ENCODE measurements around the gene LCE3A. TPM values are rescaled to one million over a fixed set of nuclear protein-coding genes. Genes with fewer than 3 reads are reported as not detected.

LCE3A gene
- total RNA-seq, 1 experiment from 2014 or later: not detected

- no peaks in the 10 kb centered on the region for H3K4me1 ChIP-seq (ENCODE audit: insufficient read depth, low read length, poor library complexity, severe bottlenecking)
- no peak within 1 kb of the TSS for H3K4me3 ChIP-seq (ENCODE audit: low read depth, low read length, poor library complexity, severe bottlenecking)
- no peaks in the 10 kb centered on the region for H3K27me3 ChIP-seq (replicated peaks; ENCODE audit: insufficient read depth, low read depth, low read length, poor library complexity)
- no peaks in the 10 kb centered on the region for H3K36me3 ChIP-seq (ENCODE audit: insufficient read depth, low read length, poor library complexity, severe bottlenecking)
- intact Hi-C loops (cut with micrococcal nuclease; ENCODE audit: unreplicated experiment): no loop called here
- POLR2A ChIA-PET (ENCODE audit: low non-redundant PET): no interaction called here
- no TSS peak for BruUV-seq (replicated peaks)
- TF ChIP-seq EZH2 (IDR thresholded peaks at IDR 0.05; ENCODE audit: borderline replicate concordance, low read depth, low read length, poor library complexity, severe bottlenecking) (no peak), CTCF (conservative IDR thresholded peaks at IDR 0.05; ENCODE audit: low read depth, low read length) (no peak)
- CTCF ChIA-PET: no interaction called here
- DNase-seq (ENCODE audit: low spot score): no peak
- H3K27ac ChIP-seq (ENCODE audit: low read depth, low read length, poor library complexity, severe bottlenecking): no peak within 1 kb of the TSS
- H3K9me3 ChIP-seq (ENCODE audit: low read depth, low read length, poor library complexity, severe bottlenecking): peaks cover 2% of the 10 kb centered on the region
These were observed 9.4 kb downstream of the LCE3A start, which contains the start of gene LCE3B for GRCh38 chr1:152613511-152613910. LCE3B (plus strand) TSS chr1:152613811; CDS start chr1:152613811, 0 bp downstream.

- no peaks in the 10 kb centered on the region for H3K36me3 ChIP-seq (ENCODE audit: insufficient read depth, low read length, poor library complexity, severe bottlenecking)
- CTCF ChIA-PET: no interaction called here
- no TSS peak for BruUV-seq (replicated peaks)
- no peaks in the 10 kb centered on the region for H3K27me3 ChIP-seq (replicated peaks; ENCODE audit: insufficient read depth, low read depth, low read length, poor library complexity)
- no peak for DNase-seq (ENCODE audit: low spot score)
- no peak within 1 kb of the TSS for H3K4me3 ChIP-seq (ENCODE audit: low read depth, low read length, poor library complexity, severe bottlenecking)
- POLR2A ChIA-PET (ENCODE audit: low non-redundant PET): no interaction called here
- intact Hi-C loops (cut with micrococcal nuclease; ENCODE audit: unreplicated experiment): no loop called here
- TF ChIP-seq CTCF (conservative IDR thresholded peaks at IDR 0.05; ENCODE audit: low read depth, low read length): no peak
- TF ChIP-seq EZH2 (IDR thresholded peaks at IDR 0.05; ENCODE audit: borderline replicate concordance, low read depth, low read length, poor library complexity, severe bottlenecking): no peak
- H3K27ac ChIP-seq (ENCODE audit: low read depth, low read length, poor library complexity, severe bottlenecking): no peak within 1 kb of the TSS
- H3K9me3 ChIP-seq (ENCODE audit: low read depth, low read length, poor library complexity, severe bottlenecking): no peaks in the 10 kb centered on the region
- no peaks in the 10 kb centered on the region for H3K4me1 ChIP-seq (ENCODE audit: insufficient read depth, low read length, poor library complexity, severe bottlenecking)
These were observed 23.0 kb downstream of the LCE3A start, which contains the start of gene LCE3C for GRCh38 chr1:152599934-152600333. LCE3C (plus strand) TSS chr1:152600234; CDS start chr1:152600732, 498 bp downstream.

GRCh38 chr1:152596986-152597385, 25.9 kb downstream of the LCE3A start:
- POLR2A ChIA-PET (ENCODE audit: low non-redundant PET): no interaction called here
- Histone ChIP-seq H3K27me3 (replicated peaks; ENCODE audit: insufficient read depth, low read depth, low read length, poor library complexity) (no peaks in the 10 kb centered on the region), H3K4me3 (ENCODE audit: low read depth, low read length, poor library complexity, severe bottlenecking) (no peak overlapping the region), H3K4me1 (ENCODE audit: insufficient read depth, low read length, poor library complexity, severe bottlenecking) (no peaks in the 10 kb centered on the region), H3K9me3 (ENCODE audit: low read depth, low read length, poor library complexity, severe bottlenecking) (no peaks in the 10 kb centered on the region), H3K36me3 (ENCODE audit: insufficient read depth, low read length, poor library complexity, severe bottlenecking) (no peaks in the 10 kb centered on the region), H3K27ac (ENCODE audit: low read depth, low read length, poor library complexity, severe bottlenecking) (no peak overlapping the region)
- no peak for DNase-seq (ENCODE audit: low spot score)
- TF ChIP-seq EZH2 (IDR thresholded peaks at IDR 0.05; ENCODE audit: borderline replicate concordance, low read depth, low read length, poor library complexity, severe bottlenecking) (no peak), CTCF (conservative IDR thresholded peaks at IDR 0.05; ENCODE audit: low read depth, low read length) (no peak)
- CTCF ChIA-PET: no interaction called here
- no TSS peak for BruUV-seq (replicated peaks)
- intact Hi-C loops (cut with micrococcal nuclease; ENCODE audit: unreplicated experiment): no loop called here

Data from A673 (cell line).